ENCODE results near the gene PUS7.

Gene PUS7

GRCh38 chr7:105408791-105409410 lies 113.2 kb downstream of the PUS7 start:
- Mint-ChIP-seq H3K4me1 (no peaks in the 10 kb centered on the region), H3K27ac (no peak overlapping the region), H3K36me3 (ENCODE audit: low read depth) (no peaks in the 10 kb centered on the region), H3K9me3 (peaks cover 4% of the 10 kb centered on the region), H3K27me3 (ENCODE audit: low read depth, poor library complexity) (peaks cover 5% of the 10 kb centered on the region), H3K4me3 (no peak overlapping the region)
- no peak for TF ChIP-seq CTCF (IDR thresholded peaks at IDR 0.05)
- DNase-seq: no peak

Measured in nephron progenitor cell (in vitro differentiated cells).